GM12878 (cell line): Measurements from ENCODE around the gene BMF. TPM values are rescaled to one million over a fixed set of nuclear protein-coding genes. Genes with fewer than 3 reads are reported as not detected.

Experiments
- ATF7 ChIP-seq: fragments of 450-650 bp; IDR thresholded peaks from 2 replicates; pipeline ENCODE4 v1.6.1; 2016; ENCODE audit warnings: low read depth, mild to moderate bottlenecking
- ESRRA ChIP-seq: IDR thresholded peaks from 2 replicates; pipeline ENCODE4 v1.6.1; 2012; ENCODE audit warnings: mild to moderate bottlenecking, low read length, improper control_type of control experiment
- ETV6 ChIP-seq, 2 experiments: fragments of 450-650 bp in 1 of 2; IDR thresholded peaks in 1 of 2; conservative IDR thresholded peaks in 1 of 2; 2 replicates each; pipeline ENCODE4 v1.6.1; 2014; ENCODE audit warnings: antibody characterized with exemption in 1 of 2, borderline replicate concordance in 1 of 2, low read depth in 1 of 2, mild to moderate bottlenecking in 1 of 2, moderate library complexity in 1 of 2
- FOS ChIP-seq: IDR thresholded peaks from 3 replicates; pipeline ENCODE4 v1.6.1; 2011; ENCODE audit warnings: borderline replicate concordance; ENCODE audit not compliant: insufficient read length; ENCODE audit errors: extremely low read depth
- GABPA ChIP-seq: IDR thresholded peaks from 2 replicates; pipeline ENCODE4 v1.6.1; 2014; ENCODE audit warnings: antibody characterized with exemption, low read depth, mild to moderate bottlenecking, inconsistent platforms
- JUNB ChIP-seq: IDR thresholded peaks from 2 replicates; pipeline ENCODE4 v1.6.1; 2016; ENCODE audit warnings: antibody characterized with exemption, mild to moderate bottlenecking
- JUND ChIP-seq: IDR thresholded peaks from 2 replicates; pipeline ENCODE4 v1.6.1; 2012; ENCODE audit warnings: low read depth, mild to moderate bottlenecking, low read length, improper control_type of control experiment, moderate library complexity
- MEF2B ChIP-seq: fragments of 450-650 bp; IDR thresholded peaks from 2 replicates; pipeline ENCODE4 v1.6.1; 2018; ENCODE audit warnings: mild to moderate bottlenecking, moderate library complexity; ENCODE audit not compliant: partially characterized antibody, poor library complexity, severe bottlenecking
- NFIC ChIP-seq: IDR thresholded peaks from 2 replicates; pipeline ENCODE4 v1.6.1; 2012; ENCODE audit warnings: low read depth, mild to moderate bottlenecking, inconsistent platforms, low read length, moderate library complexity
- NR2C1 ChIP-seq: fragments of 450-650 bp; IDR thresholded peaks from 2 replicates; pipeline ENCODE4 v1.6.1; 2017; ENCODE audit warnings: antibody characterized with exemption, mild to moderate bottlenecking, moderate library complexity
- NR2C2 ChIP-seq: IDR thresholded peaks from 2 replicates; pipeline ENCODE4 v1.6.1; 2011; ENCODE audit warnings: borderline replicate concordance, low read depth; ENCODE audit not compliant: control insufficient read depth, insufficient read length
- PAX5 ChIP-seq: IDR thresholded peaks from 2 replicates; pipeline ENCODE4 v1.6.1; 2011; ENCODE audit warnings: low read depth, low read length, borderline replicate concordance
- PAX8 ChIP-seq: fragments of 450-650 bp; IDR thresholded peaks from 2 replicates; pipeline ENCODE4 v1.6.1; 2017; ENCODE audit warnings: mild to moderate bottlenecking, moderate library complexity
- POLR2A ChIP-seq: IDR thresholded peaks from 2 replicates; pipeline ENCODE4 v1.6.1; 2011; ENCODE audit warnings: low read depth, mild to moderate bottlenecking, low read length
- POLR2AphosphoS2 ChIP-seq: IDR thresholded peaks from 2 replicates; pipeline ENCODE4 v1.6.1; 2011; ENCODE audit warnings: low read depth, mild to moderate bottlenecking, low read length, improper control_type of control experiment, moderate library complexity
- RAD21 ChIP-seq: IDR thresholded peaks from 2 replicates; pipeline ENCODE4 v1.6.1; 2011; ENCODE audit warnings: mild to moderate bottlenecking, low read depth, low read length, moderate library complexity; ENCODE audit not compliant: insufficient read depth
- RFX5 ChIP-seq: IDR thresholded peaks from 2 replicates; pipeline ENCODE4 v1.6.1; 2011; ENCODE audit warnings: low read depth, low read length, improper control_type of control experiment
- SMC3 ChIP-seq: IDR thresholded peaks from 2 replicates; pipeline ENCODE4 v1.6.1; 2011; ENCODE audit warnings: low read length, improper control_type of control experiment, borderline replicate concordance
- TARDBP ChIP-seq: IDR thresholded peaks from 2 replicates; pipeline ENCODE4 v1.6.1; 2016; ENCODE audit warnings: borderline replicate concordance
- polyA plus RNA-seq, 11 experiments: library from polyadenylated mRNA; depleted of rRNA in 4 of 11; unstranded in 6 of 11; stranded (reverse) in 5 of 11; fragments of >200 nt; fragmentation: Nextera tagmentation in 4 of 11; fragmentation: Illumina TruSeq in 1 of 11; extraction: Ambion mirVana in 4 of 11; extraction: Trizol in 1 of 11; gene quantifications; 1 replicate in 1 of 11; 2 replicates in 10 of 11; pipeline versions ENCODE4 v1.2.1 to v1.2.3, GENCODE V29; 2011 to 2016; ENCODE audit warnings: inconsistent platforms in 2 of 11, missing spikeins in 2 of 11, low read depth in 1 of 11
- total RNA-seq, 4 experiments: library from RNA; depleted of rRNA in 3 of 4; stranded (reverse); fragments of >200 nt in 3 of 4; fragmentation: Illumina TruSeq in 1 of 4; extraction: Trizol in 1 of 4; gene quantifications; 2 replicates each; pipeline versions ENCODE4 v1.2.1 to v1.2.3, GENCODE V29; 2013 to 2021
- TF ChIP-seq, protein P1 (sequence below): fragments of 450-650 bp; IDR thresholded peaks from 2 replicates; pipeline ENCODE4 v1.6.1; 2016; ENCODE audit warnings: mild to moderate bottlenecking, moderate library complexity, borderline replicate concordance
- TF ChIP-seq, protein P2 (sequence below): fragments of 150-350 bp; IDR thresholded peaks from 2 replicates; pipeline ENCODE4 v1.6.1; 2014; ENCODE audit warnings: mild to moderate bottlenecking, low read depth, low read length

The BMF gene
- total and polyA plus RNA-seq, 10 of the 15 experiments (the other 5 are each of a cell fraction or from before 2014, with no cell fraction given), result 0.82 to 34.9 (median 16.9) TPM

DNA sequence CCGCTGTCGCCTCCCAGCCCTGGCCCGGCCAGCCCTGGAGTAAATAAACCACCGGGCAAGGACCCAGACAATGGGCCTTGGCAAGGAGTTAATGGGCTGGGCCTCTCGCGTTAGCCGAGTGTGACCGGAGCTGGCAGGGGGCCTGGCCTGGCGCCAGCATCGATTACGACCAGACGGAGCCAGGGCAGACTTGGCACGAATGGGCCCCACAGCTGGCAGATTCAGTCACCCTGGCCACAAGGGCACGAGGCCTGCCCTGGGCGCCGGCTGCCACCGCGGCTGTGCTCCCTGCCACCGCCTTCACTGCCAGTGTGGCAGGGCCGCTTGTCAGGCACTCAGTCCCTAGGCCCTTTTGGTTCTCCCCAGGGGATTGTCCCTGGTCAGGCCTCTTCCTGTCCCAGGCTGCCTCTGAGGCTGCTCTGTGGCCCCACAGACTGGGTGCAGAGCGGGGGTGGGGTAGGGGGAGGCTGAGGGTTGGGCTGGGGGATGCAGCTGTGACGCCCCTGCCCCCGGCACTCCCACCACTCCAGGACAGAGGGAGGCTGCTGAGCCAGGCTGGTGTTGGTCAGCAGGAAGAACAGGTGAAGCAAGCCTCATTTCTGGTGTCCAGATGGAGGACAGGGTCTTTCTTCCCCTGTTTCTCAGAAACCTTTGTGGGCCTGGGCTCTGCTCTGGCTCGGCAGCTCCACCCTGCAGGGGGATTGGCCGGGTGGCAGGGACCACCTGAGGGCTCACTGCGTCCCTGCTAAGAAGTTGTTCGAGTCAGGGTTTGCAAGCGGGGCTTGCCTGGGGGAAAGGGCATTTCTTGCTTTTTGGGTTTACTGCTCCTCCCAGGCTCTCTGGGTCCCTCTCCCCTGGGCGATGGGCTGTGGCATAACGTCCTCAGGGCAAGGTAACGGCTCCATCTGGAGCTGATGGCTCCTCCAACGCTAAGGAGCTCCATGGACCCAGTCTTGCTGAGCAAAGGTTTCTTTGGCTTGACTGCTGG, 39.2 kb downstream of the BMF start (continued):
- TF ChIP-seq ESRRA, result no peak
- TF ChIP-seq FOS, result no peak
- peak; percentile 99 for TF ChIP-seq MEF2B
- TF ChIP-seq JUND, result no peak
- no peak for TF ChIP-seq TARDBP
- no peak for TF ChIP-seq RAD21
- no peak for TF ChIP-seq ATF7
- no peak for TF ChIP-seq NR2C2
- TF ChIP-seq NR2C1, result no peak
- TF ChIP-seq RFX5, result no peak
- peak; percentile 90; the same call in 1 of the 2 replicates for TF ChIP-seq PAX5
- no peak for TF ChIP-seq POLR2AphosphoS2
- TF ChIP-seq, protein P1, sequence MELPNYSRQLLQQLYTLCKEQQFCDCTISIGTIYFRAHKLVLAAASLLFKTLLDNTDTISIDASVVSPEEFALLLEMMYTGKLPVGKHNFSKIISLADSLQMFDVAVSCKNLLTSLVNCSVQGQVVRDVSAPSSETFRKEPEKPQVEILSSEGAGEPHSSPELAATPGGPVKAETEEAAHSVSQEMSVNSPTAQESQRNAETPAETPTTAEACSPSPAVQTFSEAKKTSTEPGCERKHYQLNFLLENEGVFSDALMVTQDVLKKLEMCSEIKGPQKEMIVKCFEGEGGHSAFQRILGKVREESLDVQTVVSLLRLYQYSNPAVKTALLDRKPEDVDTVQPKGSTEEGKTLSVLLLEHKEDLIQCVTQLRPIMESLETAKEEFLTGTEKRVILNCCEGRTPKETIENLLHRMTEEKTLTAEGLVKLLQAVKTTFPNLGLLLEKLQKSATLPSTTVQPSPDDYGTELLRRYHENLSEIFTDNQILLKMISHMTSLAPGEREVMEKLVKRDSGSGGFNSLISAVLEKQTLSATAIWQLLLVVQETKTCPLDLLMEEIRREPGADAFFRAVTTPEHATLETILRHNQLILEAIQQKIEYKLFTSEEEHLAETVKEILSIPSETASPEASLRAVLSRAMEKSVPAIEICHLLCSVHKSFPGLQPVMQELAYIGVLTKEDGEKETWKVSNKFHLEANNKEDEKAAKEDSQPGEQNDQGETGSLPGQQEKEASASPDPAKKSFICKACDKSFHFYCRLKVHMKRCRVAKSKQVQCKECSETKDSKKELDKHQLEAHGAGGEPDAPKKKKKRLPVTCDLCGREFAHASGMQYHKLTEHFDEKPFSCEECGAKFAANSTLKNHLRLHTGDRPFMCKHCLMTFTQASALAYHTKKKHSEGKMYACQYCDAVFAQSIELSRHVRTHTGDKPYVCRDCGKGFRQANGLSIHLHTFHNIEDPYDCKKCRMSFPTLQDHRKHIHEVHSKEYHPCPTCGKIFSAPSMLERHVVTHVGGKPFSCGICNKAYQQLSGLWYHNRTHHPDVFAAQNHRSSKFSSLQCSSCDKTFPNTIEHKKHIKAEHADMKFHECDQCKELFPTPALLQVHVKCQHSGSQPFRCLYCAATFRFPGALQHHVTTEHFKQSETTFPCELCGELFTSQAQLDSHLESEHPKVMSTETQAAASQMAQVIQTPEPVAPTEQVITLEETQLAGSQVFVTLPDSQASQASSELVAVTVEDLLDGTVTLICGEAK, result no peak
- TF ChIP-seq JUNB, result no peak
- TF ChIP-seq POLR2A, result peak; percentile 79
- no peak for TF ChIP-seq NFIC
- no peak for TF ChIP-seq GABPA
- TF ChIP-seq SMC3, result no peak
- no peak for TF ChIP-seq ETV6 (conservative IDR thresholded peaks at IDR 0.05 in 1 of 2, IDR thresholded peaks at IDR 0.05 in 1 of 2; ENCODE audit: borderline replicate concordance in 1 of 2, low read depth in 1 of 2)
- TF ChIP-seq, protein P2, sequence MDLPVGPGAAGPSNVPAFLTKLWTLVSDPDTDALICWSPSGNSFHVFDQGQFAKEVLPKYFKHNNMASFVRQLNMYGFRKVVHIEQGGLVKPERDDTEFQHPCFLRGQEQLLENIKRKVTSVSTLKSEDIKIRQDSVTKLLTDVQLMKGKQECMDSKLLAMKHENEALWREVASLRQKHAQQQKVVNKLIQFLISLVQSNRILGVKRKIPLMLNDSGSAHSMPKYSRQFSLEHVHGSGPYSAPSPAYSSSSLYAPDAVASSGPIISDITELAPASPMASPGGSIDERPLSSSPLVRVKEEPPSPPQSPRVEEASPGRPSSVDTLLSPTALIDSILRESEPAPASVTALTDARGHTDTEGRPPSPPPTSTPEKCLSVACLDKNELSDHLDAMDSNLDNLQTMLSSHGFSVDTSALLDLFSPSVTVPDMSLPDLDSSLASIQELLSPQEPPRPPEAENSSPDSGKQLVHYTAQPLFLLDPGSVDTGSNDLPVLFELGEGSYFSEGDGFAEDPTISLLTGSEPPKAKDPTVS, result no peak
- no peak for TF ChIP-seq PAX8
